A549 (cell line): ENCODE results near the gene MRTO4. TPM values are rescaled to one million over a fixed set of nuclear protein-coding genes. Genes with fewer than 3 reads are reported as not detected.

Experiments
- ATAC-seq, 2 experiments: fragments of 200-7000 bp in 1 of 2; fragments of >200 bp in 1 of 2; cut with Nextera tagmentation in 1 of 2; cut with Tn5 transposase in 1 of 2; 3 replicates each; pipeline versions ENCODE4 v1.8.0 to v1.9.1; 2018 to 2020; ENCODE audit warnings: mild to moderate bottlenecking in 1 of 2, moderate library complexity in 1 of 2
- CTCF ChIA-PET: fragments of 300-600 bp; sonication (Branson Sonifier 250); formaldehyde crosslinking; extraction: SDS; loops from one replicate; lab custom pipeline; 2021; ENCODE audit warnings: antibody characterized with exemption, inconsistent platforms; lab: Yijun Ruan, JAX
- POLR2A ChIA-PET: fragments of 350-600 bp; formaldehyde crosslinking; extraction: SDS; loops from one replicate; lab custom pipeline; 2021; ENCODE audit warnings: antibody characterized with exemption, inconsistent platforms; lab: Yijun Ruan, JAX
- DNase-seq, 2 experiments: peaks; one replicate each; pipeline versions ENCODE4 v3.0.0 to v3.0.0-alpha.2; 2011 to 2016; ENCODE audit warnings: low read depth in 1 of 2, low spot score in 1 of 2
- FAIRE-seq: peaks from 2 replicates; lab custom pipeline; 2011; peaks lifted over from hg19 to GRCh38; lab: Jason Lieb, UNC
- H3K27ac ChIP-seq, 2 experiments: fragments of >200 bp; sonication (Bioruptor Twin); formaldehyde crosslinking; 3 replicates each; pipeline ENCODE4 v1.5.1; 2016 to 2017
- H3K4me1 ChIP-seq: fragments of >200 bp; sonication (Bioruptor Twin); formaldehyde crosslinking; 3 replicates; pipeline ENCODE4 v1.6.1; 2016
- H3K4me2 ChIP-seq: fragments of >200 bp; sonication (Bioruptor Twin); formaldehyde crosslinking; 3 replicates; pipeline ENCODE4 v1.6.1; 2016
- H3K4me3 ChIP-seq: fragments of >200 bp; sonication (Bioruptor Twin); formaldehyde crosslinking; 3 replicates; pipeline ENCODE4 v1.5.1; 2016
- H3K9me3 ChIP-seq: fragments of >200 bp; sonication (Bioruptor Twin); formaldehyde crosslinking; 3 replicates; pipeline ENCODE4 v1.6.1; 2016
- BCL3 ChIP-seq: fragments of >200 bp; sonication (Bioruptor Twin); formaldehyde crosslinking; IDR thresholded peaks from 3 replicates; pipeline ENCODE4 v1.6.1; 2016
- BHLHE40 ChIP-seq: IDR thresholded peaks from 2 replicates; pipeline ENCODE4 v1.6.1; 2012; ENCODE audit warnings: low read depth, low read length, inconsistent platforms
- CBX2 ChIP-seq: fragments of 200-600 bp; sonication (generic); IDR thresholded peaks from 2 replicates; pipeline ENCODE4 v1.6.1; 2016; ENCODE audit warnings: low read depth, mild to moderate bottlenecking, borderline replicate concordance
- CEBPB ChIP-seq, 2 experiments: fragments of >200 bp in 1 of 2; sonication (Bioruptor Twin) in 1 of 2; formaldehyde crosslinking in 1 of 2; IDR thresholded peaks; 2 replicates each; pipeline ENCODE4 v1.6.1; 2012 to 2016
- CHD2 ChIP-seq: fragments of 150-350 bp; IDR thresholded peaks from 2 replicates; pipeline ENCODE4 v1.6.1; 2014; ENCODE audit warnings: low read length; ENCODE audit not compliant: partially characterized antibody
- E2F6 ChIP-seq: IDR thresholded peaks from 2 replicates; pipeline ENCODE4 v1.6.1; 2012; ENCODE audit warnings: low read depth, borderline replicate concordance
- EHMT2 ChIP-seq: fragments of 200-600 bp; sonication (generic); IDR thresholded peaks from 2 replicates; pipeline ENCODE4 v1.6.1; 2016; ENCODE audit warnings: antibody characterized with exemption, low read depth, mild to moderate bottlenecking, moderate library complexity
- ELK1 ChIP-seq: fragments of 150-350 bp; IDR thresholded peaks from 2 replicates; pipeline ENCODE4 v1.6.1; 2014; ENCODE audit warnings: low read depth, mild to moderate bottlenecking, low read length
- FOSB ChIP-seq: fragments of 250-450 bp; sonication (Bioruptor Pico); IDR thresholded peaks from 2 replicates; pipeline ENCODE4 v1.5.0; 2020; ENCODE audit warnings: mild to moderate bottlenecking, moderate library complexity
- FOSL2 ChIP-seq, 2 experiments: fragments of 450-650 bp in 1 of 2; fragments of >200 bp in 1 of 2; sonication (Bioruptor Twin) in 1 of 2; formaldehyde crosslinking; IDR thresholded peaks; 2 replicates each; pipeline versions ENCODE4 v1.5.0 to v1.6.1; 2016 to 2020; ENCODE audit warnings: mild to moderate bottlenecking in 1 of 2, moderate library complexity in 1 of 2
- JUN ChIP-seq, 2 experiments: fragments of >200 bp; sonication (Bioruptor Twin); formaldehyde crosslinking; IDR thresholded peaks; 2 replicates in 1 of 2; 3 replicates in 1 of 2; pipeline ENCODE4 v1.6.1; 2016 to 2017
- JUNB ChIP-seq: fragments of >200 bp; sonication (Bioruptor Twin); formaldehyde crosslinking; IDR thresholded peaks from 2 replicates; pipeline ENCODE4 v1.6.1; 2016
- MAFK ChIP-seq: fragments of 450-650 bp; IDR thresholded peaks from 2 replicates; pipeline ENCODE4 v1.6.1; 2014; ENCODE audit not compliant: partially characterized antibody
- MAX ChIP-seq: IDR thresholded peaks from 2 replicates; pipeline ENCODE4 v1.6.1; 2012
- MAZ ChIP-seq: fragments of 150-350 bp; IDR thresholded peaks from 2 replicates; pipeline ENCODE4 v1.6.1; 2014; ENCODE audit warnings: antibody characterized with exemption, low read depth, low read length, borderline replicate concordance
- MYC ChIP-seq: IDR thresholded peaks from 2 replicates; pipeline ENCODE4 v1.6.1; 2012; ENCODE audit warnings: mild to moderate bottlenecking, inconsistent platforms, low read length, improper control_type of control experiment, borderline replicate concordance
- NPAS2 ChIP-seq: fragments of 250-450 bp; sonication (Bioruptor Pico); IDR thresholded peaks from 2 replicates; pipeline ENCODE4 v1.8.0; 2022; ENCODE audit warnings: mild to moderate bottlenecking, moderate library complexity, borderline replicate concordance
- PBX3 ChIP-seq: IDR thresholded peaks from 2 replicates; pipeline ENCODE4 v1.6.1; 2012
- PHF8 ChIP-seq: fragments of 200-600 bp; sonication (generic); IDR thresholded peaks from 2 replicates; pipeline ENCODE4 v1.6.1; 2016; ENCODE audit warnings: low read depth, mild to moderate bottlenecking, antibody characterized with exemption, moderate library complexity, borderline replicate concordance
- RAD21 ChIP-seq, 2 experiments: fragments of >200 bp in 1 of 2; sonication (Bioruptor Twin) in 1 of 2; formaldehyde crosslinking in 1 of 2; IDR thresholded peaks in 1 of 2; conservative IDR thresholded peaks in 1 of 2; 2 replicates in 1 of 2; 3 replicates in 1 of 2; pipeline ENCODE4 v1.6.1; 2012 to 2018; ENCODE audit warnings: inconsistent platforms in 1 of 2
- ZC3H11A ChIP-seq: fragments of 450-650 bp; IDR thresholded peaks from 2 replicates; pipeline ENCODE4 v1.6.1; 2014; ENCODE audit warnings: antibody characterized with exemption, mild to moderate bottlenecking
- WGBS: methylation state at CpG from one replicate; pipeline ENCODE4 v1.1.6; 2017; ENCODE audit errors: missing lambda C conversion rate; 5-methylcytosine and 5-hydroxymethylcytosine counted together
- polyA plus RNA-seq, 4 experiments: library from polyadenylated mRNA; depleted of rRNA in 3 of 4; stranded (reverse); fragments of >200 nt; fragmentation: RNase III in 1 of 4; extraction: RNeasy Plus Mini Kit Qiagen cat#74134 plus additional on column Dnase treatment in 1 of 4; gene quantifications; 2 replicates in 3 of 4; 3 replicates in 1 of 4; pipeline ENCODE4 v1.2.3, GENCODE V29; 2011 to 2017

Gene MRTO4
- polyA plus RNA-seq, 2 of the 4 experiments (the other 2 are of a cell fraction): 61.7 to 66.4 TPM

GRCh38 chr1:19204446-19205266, 46.9 kb upstream of the MRTO4 start:
- POLR2A ChIA-PET: interaction anchor here (0.9 kb wide), 1 partner anchor 12 kb away, joined by 3 read pairs; no protein-coding TSS in a partner anchor
- FAIRE-seq: no peak
- CTCF ChIA-PET: no interaction called here
- Histone ChIP-seq H3K27ac (no peak overlapping the region), H3K4me1 (peaks cover 41% of the 10 kb centered on the region), H3K4me2 (peak overlapping the region; percentile 28; the same call in 1 of the 3 replicates), H3K9me3 (no peaks in the 10 kb centered on the region), H3K4me3 (no peak overlapping the region)
- no peak for ATAC-seq
- WGBS: 82% methylated on average over 6 of the region's 6 CpGs
- DNase-seq: no peak
- TF ChIP-seq MAX (no peak), PHF8 (no peak), NPAS2 (no peak), E2F6 (no peak), MAZ (no peak), BCL3 (no peak), CBX2 (no peak), PBX3 (no peak), JUN (IDR thresholded peaks at IDR 0.05) (no peak), FOSL2 (IDR thresholded peaks at IDR 0.05) (no peak), FOSL2 (CRISPR knock-in tag; IDR thresholded peaks at IDR 0.05) (no peak), MAFK (no peak), FOSB (CRISPR knock-in tag) (no peak), ZC3H11A (no peak), CHD2 (no peak)

- POLR2A ChIA-PET: no interaction called here
- FAIRE-seq: no peak
These were observed 46.2 kb upstream of the MRTO4 start for GRCh38 chr1:19205403-19205802.

More at GRCh38 chr1:19205403-19205802, 46.2 kb upstream of the MRTO4 start:
- no peak for TF ChIP-seq BHLHE40
- TF ChIP-seq RAD21 (conservative IDR thresholded peaks at IDR 0.05 in 1 of 2, IDR thresholded peaks at IDR 0.05 in 1 of 2): no peak
- no peak for TF ChIP-seq JUNB
- TF ChIP-seq BCL3: no peak
- TF ChIP-seq MAX: no peak
- TF ChIP-seq MYC: no peak
- no peak for TF ChIP-seq E2F6
- no peak for TF ChIP-seq EHMT2
- TF ChIP-seq CEBPB (IDR thresholded peaks at IDR 0.05): no peak
- TF ChIP-seq ELK1: no peak
- TF ChIP-seq, all 56 proteins: peak for 0
- DNase-seq: no peak
- no peak for ATAC-seq
- Histone ChIP-seq H3K27ac (no peak overlapping the region), H3K4me2 (no peak overlapping the region; the same call in 2 of the 3 replicates), H3K9me3 (no peaks in the 10 kb centered on the region), H3K4me1 (peaks cover 41% of the 10 kb centered on the region), H3K4me3 (no peak overlapping the region)
- CTCF ChIA-PET: interaction anchor here (1.2 kb wide), 1 partner anchor 26 kb away, joined by 3 read pairs; no protein-coding TSS in a partner anchor
- 96% methylated on average over 1 of the region's 1 CpG for WGBS
